ENCODE data around the gene ITM2B. TPM values are rescaled to one million over a fixed set of nuclear protein-coding genes. Genes with fewer than 3 reads are reported as not detected.

Gene ITM2B
- total RNA-seq, 1 experiment from 2014 or later = 178 TPM

DNA sequence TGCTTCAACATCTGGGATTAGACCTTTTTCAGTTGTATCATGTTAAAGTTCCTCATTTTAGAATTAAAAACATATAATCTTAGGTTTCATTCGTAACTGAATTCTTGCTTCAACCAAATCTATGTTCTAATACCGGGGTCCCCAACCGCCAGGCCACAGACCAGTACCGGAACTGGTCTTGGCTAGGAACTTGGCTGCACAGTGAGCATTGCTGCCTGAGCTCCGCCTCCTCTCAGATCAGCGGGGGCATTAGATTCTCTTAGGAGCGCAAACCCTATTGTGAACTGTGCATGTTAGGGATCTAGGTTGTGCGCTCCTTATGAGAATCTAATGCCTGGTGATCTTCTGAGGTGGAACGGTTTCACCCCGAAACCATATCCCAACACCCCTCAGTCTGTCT lies 19.2 kb downstream of the ITM2B start:
- POLR2A ChIA-PET = no interaction called here
- TF ChIP-seq TEAD4 (CRISPR knock-in tag; IDR thresholded peaks at IDR 0.05) (no peak), GRHL2 (CRISPR knock-in tag; IDR thresholded peaks at IDR 0.05; ENCODE audit: insufficient replicate concordance, severe bottlenecking) (no peak), ZNF138 (CRISPR knock-in tag; conservative IDR thresholded peaks at IDR 0.05) (no peak), STAT6 (CRISPR knock-in tag; conservative IDR thresholded peaks at IDR 0.05; ENCODE audit: low read depth) (no peak), ZNF532 (CRISPR knock-in tag; IDR thresholded peaks at IDR 0.05; ENCODE audit: borderline replicate concordance) (no peak), ZNF317 (CRISPR knock-in tag; IDR thresholded peaks at IDR 0.05; ENCODE audit: borderline replicate concordance, low read depth) (no peak), NR3C1 (CRISPR knock-in tag; conservative IDR thresholded peaks at IDR 0.05; ENCODE audit: low read depth) (no peak), RELA (CRISPR knock-in tag; IDR thresholded peaks at IDR 0.05; ENCODE audit: borderline replicate concordance) (no peak), ZNF263 (CRISPR knock-in tag; IDR thresholded peaks at IDR 0.05; ENCODE audit: low read depth) (no peak), ZNF396 (CRISPR knock-in tag; IDR thresholded peaks at IDR 0.05; ENCODE audit: borderline replicate concordance) (no peak), JUN (CRISPR knock-in tag; IDR thresholded peaks at IDR 0.05) (no peak), TCF7 (CRISPR knock-in tag; IDR thresholded peaks at IDR 0.05; ENCODE audit: low read depth) (no peak), CBFB (CRISPR knock-in tag; IDR thresholded peaks at IDR 0.05; ENCODE audit: low read depth) (no peak)
- TF ChIP-seq, protein P1, sequence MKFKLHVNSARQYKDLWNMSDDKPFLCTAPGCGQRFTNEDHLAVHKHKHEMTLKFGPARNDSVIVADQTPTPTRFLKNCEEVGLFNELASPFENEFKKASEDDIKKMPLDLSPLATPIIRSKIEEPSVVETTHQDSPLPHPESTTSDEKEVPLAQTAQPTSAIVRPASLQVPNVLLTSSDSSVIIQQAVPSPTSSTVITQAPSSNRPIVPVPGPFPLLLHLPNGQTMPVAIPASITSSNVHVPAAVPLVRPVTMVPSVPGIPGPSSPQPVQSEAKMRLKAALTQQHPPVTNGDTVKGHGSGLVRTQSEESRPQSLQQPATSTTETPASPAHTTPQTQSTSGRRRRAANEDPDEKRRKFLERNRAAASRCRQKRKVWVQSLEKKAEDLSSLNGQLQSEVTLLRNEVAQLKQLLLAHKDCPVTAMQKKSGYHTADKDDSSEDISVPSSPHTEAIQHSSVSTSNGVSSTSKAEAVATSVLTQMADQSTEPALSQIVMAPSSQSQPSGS (CRISPR knock-in tag; IDR thresholded peaks at IDR 0.05; ENCODE audit: borderline replicate concordance, low read depth) = no peak
- TF ChIP-seq, protein P2, sequence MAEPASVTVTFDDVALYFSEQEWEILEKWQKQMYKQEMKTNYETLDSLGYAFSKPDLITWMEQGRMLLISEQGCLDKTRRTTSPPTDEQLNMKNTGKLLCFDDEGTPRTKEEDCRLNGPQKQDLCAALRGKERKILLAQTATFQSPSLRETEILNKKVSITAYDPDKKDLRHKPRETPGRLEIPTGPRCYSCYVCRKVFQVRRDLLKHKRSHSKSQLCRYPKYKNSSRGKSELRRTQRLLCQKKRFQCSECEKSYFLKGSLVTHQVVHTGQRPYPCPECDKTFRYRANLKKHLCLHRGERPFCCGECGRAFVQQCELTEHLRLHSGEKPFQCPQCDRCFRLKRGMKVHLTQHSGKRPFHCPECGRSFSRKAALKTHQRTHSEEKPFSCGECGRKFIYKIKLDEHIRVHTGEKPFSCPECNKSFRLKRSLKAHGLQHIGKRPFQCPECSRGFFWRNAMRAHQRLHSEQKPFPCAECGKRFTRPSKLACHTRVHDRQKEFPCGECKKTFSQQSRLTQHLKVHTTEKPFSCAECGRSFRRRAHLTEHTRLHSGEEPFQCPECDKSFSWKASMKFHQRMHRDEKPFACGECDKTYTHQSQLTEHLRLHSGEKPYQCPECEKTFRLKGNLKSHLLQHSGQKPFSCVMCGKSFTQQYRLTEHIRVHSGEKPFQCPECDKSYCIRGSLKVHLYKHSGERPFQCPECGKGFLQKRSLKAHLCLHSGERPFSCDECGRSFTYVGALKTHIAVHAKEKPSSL (CRISPR knock-in tag; conservative IDR thresholded peaks at IDR 0.05) = no peak
- TF ChIP-seq, protein P3, sequence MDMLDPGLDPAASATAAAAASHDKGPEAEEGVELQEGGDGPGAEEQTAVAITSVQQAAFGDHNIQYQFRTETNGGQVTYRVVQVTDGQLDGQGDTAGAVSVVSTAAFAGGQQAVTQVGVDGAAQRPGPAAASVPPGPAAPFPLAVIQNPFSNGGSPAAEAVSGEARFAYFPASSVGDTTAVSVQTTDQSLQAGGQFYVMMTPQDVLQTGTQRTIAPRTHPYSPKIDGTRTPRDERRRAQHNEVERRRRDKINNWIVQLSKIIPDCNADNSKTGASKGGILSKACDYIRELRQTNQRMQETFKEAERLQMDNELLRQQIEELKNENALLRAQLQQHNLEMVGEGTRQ (CRISPR knock-in tag; IDR thresholded peaks at IDR 0.05) = no peak
- no peak; the same call in 1 of the 2 replicates for ATAC-seq
- peaks cover 26% of the 10 kb centered on the region for H3K36me3 Mint-ChIP-seq
- no peaks in the 10 kb centered on the region for H3K9me3 Mint-ChIP-seq
- H3K4me3 Mint-ChIP-seq = no peak overlapping the region
- H3K27me3 Mint-ChIP-seq (ENCODE audit: low read depth) = no peaks in the 10 kb centered on the region
- CTCF ChIA-PET = no interaction called here
- DNase-seq (ENCODE audit: low spot score) = no peak
- H3K27ac Mint-ChIP-seq = no peak overlapping the region
- no peaks in the 10 kb centered on the region for H3K4me1 Mint-ChIP-seq
